Thyroid gland (tissue), 4 donors: ENCODE measurements around the gene LIMCH1.

Source experiments
- POLR2A ChIP-seq, 2 donors: fragments of 450-650 bp; IDR thresholded peaks; one replicate each; pipeline ENCODE4 v1.6.1; 2017; ENCODE audit warnings: antibody characterized with exemption in 2 of 2, mild to moderate bottlenecking in 2 of 2, moderate library complexity in 1 of 2
- TF ChIP-seq, protein P1 (sequence below), 6 experiments: fragments of 200-600 bp in 3 of 6; fragments of 450-650 bp in 3 of 6; sonication (generic) in 3 of 6; IDR thresholded peaks; one replicate each; pipeline ENCODE4 v1.5.1; 2016 to 2019; ENCODE audit warnings: antibody characterized with exemption in 6 of 6, mild to moderate bottlenecking in 2 of 6, inconsistent platforms in 1 of 6, moderate library complexity in 1 of 6

GRCh38 chr4:41586675-41587225 is 48.8 kb downstream of the LIMCH1 start:
- TF ChIP-seq, protein P1, sequence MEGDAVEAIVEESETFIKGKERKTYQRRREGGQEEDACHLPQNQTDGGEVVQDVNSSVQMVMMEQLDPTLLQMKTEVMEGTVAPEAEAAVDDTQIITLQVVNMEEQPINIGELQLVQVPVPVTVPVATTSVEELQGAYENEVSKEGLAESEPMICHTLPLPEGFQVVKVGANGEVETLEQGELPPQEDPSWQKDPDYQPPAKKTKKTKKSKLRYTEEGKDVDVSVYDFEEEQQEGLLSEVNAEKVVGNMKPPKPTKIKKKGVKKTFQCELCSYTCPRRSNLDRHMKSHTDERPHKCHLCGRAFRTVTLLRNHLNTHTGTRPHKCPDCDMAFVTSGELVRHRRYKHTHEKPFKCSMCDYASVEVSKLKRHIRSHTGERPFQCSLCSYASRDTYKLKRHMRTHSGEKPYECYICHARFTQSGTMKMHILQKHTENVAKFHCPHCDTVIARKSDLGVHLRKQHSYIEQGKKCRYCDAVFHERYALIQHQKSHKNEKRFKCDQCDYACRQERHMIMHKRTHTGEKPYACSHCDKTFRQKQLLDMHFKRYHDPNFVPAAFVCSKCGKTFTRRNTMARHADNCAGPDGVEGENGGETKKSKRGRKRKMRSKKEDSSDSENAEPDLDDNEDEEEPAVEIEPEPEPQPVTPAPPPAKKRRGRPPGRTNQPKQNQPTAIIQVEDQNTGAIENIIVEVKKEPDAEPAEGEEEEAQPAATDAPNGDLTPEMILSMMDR (IDR thresholded peaks at IDR 0.05) = no peak
- TF ChIP-seq POLR2A (IDR thresholded peaks at IDR 0.05) = no peak
